Measurements from ENCODE around the gene DBP.
A peak's percentile ranks its signal among the peaks of the same experiment; 100 is the strongest.
"Not testable (repeated sequence)": the region's sequence is repeated elsewhere in the genome, so short reads cannot be mapped to it uniquely, and the experiment has no call there.

Gene DBP

DNA sequence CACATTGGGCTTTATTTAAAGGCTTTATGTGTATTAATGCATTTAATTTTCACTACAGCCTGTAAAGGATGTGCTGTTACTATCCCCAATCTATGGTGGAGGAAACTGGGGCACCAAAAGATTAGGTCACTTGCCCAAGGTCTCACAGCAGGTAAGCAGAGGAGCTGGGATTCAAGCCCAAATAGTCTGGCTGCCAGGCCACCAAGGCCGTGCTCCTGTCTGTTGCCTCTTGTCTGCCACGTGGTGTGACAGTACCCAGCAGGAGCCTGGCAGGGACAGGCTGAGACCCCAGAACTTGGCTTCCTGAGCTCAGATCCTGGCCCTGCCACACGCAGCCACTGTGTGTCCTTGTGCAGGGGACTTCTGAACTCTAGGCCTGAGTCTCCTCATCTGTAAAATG lies 31.2 kb upstream of the DBP start:
- no peak for DNase-seq (ENCODE audit: low read depth)

DNA sequence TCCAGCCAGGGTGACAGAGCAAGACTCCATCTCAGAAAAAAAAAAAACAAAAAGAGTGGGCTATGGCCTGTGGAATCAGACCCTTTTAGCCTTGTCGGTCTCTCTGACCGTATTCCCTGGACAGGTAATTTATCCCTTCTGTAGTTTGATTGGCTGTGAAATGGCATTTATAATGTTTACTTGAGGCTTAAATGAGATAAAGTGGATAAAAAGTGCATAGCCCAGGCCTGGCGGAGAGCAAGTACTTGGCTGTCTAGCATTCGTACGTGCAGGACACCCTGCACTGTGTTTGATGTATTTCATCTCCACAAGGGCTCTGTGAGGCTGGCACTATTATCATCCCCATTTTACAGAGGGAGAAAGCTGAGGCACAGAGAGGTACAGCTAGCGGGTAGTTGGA lies 28.6 kb upstream of the DBP start:
- no peak for DNase-seq (ENCODE audit: low read depth)

DNA sequence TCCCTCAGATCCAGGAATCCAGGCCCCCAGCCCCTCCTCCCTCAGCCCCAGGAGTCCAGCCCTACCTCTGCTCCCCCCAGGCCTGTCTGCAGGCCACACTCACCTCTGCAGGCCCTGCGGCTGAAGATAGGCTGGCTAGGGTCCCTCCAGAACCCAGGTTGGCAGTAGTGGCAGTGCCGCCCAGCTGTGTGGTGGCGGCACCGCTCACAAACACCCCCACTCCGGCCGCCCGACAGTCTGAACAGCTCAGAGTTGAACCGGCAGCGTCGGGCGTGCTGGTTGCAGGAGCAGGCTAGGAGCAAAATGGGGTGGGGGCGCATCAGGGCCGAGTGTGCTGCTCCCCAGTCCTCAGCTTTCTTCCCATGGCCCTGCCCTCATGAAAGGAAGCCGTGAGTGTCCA lies 27.3 kb upstream of the DBP start:
- no peak for DNase-seq (ENCODE audit: low read depth)

DNA sequence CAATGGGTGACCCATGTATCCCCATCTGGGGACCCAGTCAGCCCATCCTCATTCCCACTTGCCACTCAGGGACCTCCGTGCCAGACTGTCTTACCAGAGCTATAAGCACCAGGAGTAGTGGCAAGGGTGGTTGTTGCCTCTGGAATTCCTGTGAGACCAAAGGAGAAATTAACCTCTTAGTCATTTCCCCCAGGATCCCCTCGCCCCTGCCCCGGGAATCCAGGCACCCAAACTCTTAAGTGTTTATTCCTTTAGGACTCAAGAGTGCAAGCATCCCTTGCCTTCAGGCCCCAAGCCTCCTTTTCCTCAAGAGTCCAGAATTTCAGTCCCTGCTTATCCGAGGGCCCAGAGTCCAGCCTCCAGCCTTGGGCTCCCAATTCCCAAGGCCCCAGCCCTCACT lies 26.5 kb upstream of the DBP start:
- no peak for DNase-seq (ENCODE audit: low read depth)

DNA sequence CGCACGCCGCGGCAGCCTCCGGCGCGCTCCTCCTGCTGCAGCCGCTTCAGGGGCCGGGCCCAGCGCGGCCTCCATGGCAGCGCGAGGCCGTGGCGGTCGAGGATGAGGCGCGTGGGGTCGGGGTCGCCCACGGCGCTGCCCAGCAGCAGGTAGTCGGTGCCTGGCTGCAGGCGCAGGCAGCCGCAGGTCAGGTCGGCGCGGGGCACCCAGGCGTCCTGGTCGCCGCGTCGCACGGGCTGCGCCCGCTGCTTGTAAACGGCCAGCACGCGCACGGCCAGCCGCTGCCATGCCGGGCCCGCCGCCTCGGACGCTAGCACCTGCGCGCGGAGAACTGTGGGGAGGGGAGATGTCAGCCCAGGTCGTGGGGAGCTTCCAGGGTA lies 24.5 kb upstream of the DBP start:
- DNase-seq (ENCODE audit: low read depth), result no peak

DNA sequence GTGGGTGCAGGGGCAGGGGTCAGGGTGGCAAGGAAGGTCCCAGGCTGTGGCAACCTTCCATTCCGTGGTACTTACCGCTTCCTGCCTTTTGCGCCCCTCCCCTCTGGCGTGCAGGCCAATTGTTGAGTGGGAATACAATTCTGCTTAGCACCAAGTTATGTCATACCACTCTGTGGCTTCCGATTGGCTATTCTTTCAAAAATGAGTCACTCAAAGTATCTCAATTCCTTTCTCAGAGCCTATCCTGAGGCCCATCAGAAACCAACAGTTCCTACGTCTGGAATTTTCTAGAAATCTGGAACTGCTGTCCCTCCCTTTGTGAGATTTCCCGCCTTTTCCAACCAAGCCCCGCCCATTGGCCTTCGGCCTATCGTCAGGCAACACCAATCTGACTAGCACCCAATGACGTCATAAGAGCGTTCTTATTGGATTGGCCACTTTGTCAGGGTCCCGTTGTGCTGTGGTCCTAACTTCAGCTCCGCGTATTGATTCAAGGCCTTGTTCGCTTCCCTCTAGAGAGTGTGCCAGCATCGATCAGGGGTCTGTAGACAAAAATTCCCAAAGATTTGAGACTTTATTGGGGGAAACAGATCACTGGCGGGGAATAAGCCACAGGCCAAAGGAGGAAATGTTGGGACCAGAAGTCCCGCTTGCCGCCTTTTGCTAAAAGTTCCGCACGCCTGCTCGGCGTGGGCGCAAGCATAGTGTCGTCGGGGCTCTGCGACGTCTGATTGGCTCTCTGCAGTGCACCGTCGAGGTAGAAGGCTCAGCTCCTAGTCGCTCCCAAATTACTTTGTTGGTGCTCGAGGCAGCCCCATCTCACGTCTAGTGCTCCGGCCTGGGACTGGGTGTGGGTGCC lies 23.9 kb upstream of the DBP start:
- DNase-seq (ENCODE audit: low read depth), result peak; percentile 72

DNA sequence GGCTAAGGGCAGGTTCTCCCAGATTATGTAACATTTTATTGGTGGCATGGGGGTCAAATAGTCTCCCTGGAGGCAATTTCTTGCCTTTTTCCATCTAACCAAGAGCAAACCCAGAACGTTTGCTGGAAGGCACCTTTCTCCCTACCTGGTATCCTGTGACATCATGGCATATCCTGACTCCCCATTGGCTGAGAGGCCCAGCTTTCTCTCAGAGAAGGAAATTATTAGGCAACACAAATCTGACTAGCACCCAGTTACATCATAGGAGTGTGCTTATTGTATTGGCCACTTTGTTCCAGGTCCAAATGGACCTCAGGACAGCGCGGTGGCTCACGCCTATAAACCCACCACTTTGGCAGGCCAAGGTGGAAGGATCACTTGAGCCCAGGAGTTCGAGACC lies 22.6 kb upstream of the DBP start:
- DNase-seq (ENCODE audit: low read depth), result no peak

DNA sequence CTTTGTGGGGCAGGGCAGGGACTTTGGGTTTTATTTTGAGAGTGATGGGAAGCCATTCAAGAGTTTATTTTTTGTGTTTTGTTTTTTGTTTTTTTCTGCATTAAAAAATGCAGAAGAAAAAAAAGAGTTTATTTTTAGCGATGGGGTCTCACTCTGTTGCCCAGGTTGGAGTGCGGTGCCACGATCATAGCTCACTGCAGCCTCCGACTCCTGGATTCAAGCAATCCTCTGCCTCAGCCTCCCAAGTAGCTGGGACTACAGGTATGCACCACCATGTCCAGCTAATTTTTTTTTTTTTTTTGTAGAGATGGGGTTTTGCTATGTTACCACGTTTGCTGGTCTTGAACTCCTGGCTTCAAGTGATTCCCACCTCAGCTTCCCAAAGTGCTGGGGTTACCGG lies 21.3 kb upstream of the DBP start:
- no peak for DNase-seq (ENCODE audit: low read depth)

DNA sequence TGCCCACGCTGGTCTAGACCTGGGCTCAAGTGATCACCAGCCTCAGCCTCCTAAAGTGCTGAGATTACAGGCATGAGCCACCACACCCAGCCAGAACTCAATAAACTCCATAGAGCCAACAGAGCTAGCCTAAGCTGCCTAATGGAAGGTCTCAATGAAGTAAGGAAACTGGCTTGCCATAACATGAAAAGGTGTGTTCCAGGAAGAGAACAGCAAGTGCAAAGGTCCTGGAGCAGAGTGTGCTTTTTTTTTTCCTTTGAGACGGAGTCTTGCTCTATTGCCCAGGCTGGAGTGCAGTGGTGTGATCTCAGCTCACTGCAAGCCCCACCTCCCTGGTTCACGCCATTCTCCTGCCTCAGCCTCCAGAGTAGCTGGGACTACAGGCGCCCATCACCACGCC lies 20.6 kb upstream of the DBP start:
- DNase-seq (ENCODE audit: low read depth), result not testable (repeated sequence)

DNA sequence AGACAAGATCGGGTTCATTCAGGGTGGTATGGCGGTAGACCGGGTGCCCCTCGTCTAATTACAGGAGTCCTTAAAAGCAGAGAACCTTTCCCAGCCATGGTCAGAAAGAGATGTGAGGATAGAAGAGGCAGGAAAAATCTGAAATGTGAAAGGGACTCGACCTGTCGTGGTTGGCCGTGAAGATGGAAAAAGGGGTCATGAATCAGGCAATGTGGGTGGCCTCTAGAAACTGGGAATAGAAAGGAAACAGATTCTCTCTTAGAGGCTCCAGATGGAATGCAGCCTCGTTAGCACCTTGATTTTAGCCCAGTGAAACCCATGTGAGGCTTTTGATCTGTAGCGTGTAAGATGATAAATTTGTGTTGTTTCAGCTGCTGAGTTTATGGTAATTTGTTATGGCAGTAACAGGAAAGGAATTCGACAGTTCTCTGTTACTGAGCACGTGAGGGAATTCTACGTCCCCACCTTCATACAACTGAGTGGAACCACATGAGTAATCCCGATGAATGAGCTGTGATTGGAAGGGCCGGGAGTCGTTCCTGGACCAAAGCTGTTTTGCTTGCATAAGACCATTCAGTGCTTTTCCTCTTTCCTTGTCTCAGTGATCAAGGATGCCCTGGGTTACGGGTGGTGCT lies 19.8 kb upstream of the DBP start:
- DNase-seq (ENCODE audit: low read depth), result peak; percentile 83

DNA sequence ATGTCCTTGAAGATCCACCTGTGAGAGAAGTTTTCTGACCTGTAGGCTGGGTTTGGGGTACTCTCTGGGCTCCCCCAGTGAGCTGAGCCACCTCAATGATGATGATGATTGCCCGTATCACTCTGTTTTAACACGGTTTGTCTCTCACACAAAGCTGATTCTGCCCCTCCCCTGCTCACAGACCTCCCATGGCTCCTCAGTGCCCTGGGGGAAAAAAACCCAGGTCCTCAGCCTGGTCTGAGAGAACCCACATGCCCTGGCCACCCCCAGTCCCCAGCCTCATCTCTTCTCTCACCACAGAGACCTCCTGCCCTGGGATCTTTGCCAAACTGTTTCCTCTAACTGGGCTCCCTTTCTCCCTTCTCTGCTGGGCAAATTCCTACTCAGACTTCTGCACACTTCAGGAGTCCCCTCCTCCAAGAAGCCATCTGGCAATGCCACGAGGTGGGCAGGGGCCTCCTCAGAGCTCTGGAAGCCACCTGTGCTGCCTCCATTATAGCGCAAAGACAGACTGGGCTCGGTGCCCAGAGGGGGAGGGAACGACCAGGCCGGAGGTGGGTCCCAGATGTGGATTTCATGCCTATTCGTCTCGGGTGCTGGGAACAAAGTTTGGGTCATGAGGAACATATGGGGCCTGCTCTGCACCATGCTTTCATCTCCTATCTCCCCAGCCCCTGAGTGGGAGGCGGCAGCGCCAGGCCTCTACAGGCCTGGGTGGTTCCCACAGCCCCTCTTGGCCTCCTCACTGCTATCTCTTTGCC lies 17.3 kb upstream of the DBP start:
- no peak for DNase-seq (ENCODE audit: low read depth)

DNA sequence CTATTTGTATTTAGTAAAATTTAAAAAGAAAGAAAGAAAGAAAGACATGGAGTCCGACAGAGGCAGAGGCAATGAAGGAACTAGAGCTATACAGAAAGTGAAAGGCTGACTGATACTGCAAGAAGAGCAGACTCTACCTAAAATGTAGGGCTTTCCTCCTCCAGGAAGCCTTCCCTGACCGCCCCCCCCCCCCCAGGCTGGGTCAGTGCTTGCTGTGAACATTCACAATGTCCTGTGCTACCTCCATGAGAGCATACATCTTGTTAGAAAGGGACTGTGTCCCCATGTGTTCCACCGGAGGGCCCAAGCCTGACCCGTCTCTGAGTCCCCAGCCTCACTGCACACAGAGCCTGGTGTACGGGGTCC lies 14.5 kb upstream of the DBP start:
- no peak for DNase-seq (ENCODE audit: low read depth)

DNA sequence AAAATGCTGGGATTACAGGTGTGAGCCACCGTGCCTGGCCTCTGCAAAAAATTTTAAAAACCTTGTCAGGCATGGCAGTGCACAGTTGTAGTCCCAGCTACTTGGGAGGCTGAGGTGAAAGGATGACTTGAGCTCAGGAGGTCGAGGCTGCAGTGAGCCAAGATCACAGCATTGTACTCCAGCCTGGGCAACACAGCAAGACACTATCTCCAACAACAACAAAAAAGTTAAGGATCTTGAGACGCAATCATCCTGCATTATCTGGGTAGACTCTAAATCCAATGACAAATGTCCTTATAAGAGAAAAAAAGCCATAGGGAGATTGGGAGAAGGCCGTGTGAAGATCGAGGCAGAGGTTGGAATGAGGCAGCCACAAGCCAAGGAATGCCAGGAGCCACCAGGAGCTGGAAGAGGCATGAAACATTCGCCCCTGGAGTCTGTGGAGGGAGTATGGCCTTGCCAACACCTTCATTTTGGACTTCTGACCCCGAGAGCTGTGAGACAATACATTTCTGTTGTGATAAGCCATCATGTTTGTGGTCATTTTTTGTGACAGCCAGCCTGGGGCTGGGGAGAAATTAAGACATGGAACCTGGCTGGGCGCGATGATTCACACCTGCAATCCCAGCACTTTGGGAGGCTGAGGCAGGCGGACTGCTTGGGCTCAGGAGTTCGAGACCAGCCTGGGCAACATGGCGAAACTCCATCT lies 13.9 kb upstream of the DBP start:
- no peak for DNase-seq (ENCODE audit: low read depth)

DNA sequence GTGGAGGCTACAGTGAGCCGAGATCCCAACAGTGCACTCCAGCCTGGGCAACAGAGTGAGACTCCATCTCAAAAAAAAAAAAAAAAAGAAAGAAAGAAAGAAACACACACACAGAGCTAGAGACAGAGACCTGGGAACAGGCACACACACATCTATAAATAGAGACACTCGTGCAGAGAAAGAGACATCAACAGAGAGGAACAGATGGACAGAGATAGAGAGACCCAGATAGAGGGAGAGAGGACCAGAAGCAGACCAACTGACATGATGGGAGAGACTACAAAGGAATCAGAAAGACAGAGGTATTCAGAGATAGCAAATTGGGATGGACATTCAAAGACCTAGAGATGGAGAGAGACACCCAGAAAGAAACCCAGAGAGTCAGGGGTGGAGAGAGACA lies 11.0 kb upstream of the DBP start:
- DNase-seq (ENCODE audit: low read depth), result no peak

DNA sequence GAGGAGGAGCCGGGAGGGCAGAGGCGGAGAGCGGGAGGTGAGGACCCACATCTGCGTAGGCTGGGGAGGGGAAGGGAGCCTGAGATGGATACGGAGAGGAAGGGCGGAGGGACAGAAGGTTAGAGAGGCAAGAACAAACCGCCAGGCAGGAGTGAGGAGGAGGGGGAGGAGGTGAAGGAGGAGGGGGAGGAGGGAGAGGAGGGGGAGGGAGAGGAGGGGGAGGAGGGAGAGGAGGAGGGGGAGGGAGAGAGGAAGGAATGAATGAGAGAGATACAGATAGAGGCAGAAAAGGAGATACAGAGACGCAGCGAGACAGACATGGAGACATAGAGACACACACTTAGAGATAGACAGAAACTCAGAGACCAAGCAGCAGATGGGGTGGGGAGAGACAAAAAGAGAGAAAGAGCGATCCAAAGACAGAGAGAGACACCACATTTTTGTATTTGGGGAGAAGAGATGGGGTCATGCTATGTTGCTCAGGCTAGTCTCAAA lies 9.6 kb upstream of the DBP start:
- DNase-seq (ENCODE audit: low read depth), result no peak

DNA sequence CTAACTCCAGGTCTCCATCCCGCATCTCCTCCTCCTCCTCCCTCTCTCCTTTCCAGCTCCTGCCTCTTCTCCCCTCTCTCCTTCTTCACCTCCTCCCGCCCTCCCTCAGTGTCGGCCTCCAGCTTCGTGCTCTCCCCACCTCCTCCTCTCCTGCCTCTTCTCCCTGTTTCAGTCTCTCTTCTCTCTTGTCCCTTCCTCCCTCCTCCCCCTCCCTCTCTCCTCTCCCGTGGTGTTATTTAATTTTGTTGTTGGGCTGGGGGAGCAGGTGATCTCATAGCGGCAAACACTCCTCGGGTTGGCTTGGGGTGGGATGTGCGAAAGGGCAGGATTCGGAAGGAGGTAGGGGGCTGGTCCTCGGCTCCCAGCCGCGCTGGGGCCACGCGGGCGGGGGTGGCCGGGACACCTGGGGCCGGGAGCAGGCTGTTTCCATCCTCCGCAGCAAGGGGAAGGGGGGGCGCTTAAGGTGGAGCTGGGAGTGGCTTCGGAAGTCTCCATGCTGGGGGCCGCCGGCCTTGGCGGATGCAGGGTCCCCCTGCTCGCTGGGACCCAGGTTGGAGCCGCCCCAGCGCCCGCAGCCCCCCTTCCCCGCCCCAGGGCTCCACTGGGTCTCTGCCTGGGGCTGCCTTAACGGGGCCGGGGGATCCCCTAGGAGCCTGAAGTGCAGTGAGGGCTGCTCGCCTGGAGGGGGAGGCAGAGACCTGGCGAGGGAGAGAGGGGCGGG lies 9.0 kb upstream of the DBP start, which contains the start of gene CA11:
Gene CA11 (minus strand): TSS at position 187 of the 721 bp plus-strand sequence. CDS start 555 bp downstream, outside the sequence.
- DNase-seq (ENCODE audit: low read depth), result peak; percentile 66

DNA sequence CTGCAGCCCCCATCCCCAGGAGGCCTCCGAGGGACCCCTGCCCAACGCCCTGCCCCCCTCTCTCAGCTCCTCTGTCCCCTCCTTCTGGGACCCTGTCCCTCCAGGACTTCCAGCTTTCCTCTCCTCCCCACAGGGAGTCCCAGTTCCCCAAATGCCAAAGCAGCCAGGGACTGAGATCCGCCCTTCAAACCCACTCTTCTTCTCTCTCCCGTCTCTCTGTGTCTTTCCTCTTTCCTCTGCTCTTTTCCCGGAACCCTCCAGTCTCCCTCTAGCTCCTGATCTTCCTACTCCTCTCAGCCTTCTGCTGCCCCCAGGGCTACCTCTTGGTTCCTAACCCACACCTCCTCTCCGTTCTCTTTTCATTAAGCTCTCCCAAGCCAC lies 8.4 kb upstream of the DBP start:
- no peak for DNase-seq (ENCODE audit: low read depth)

DNA sequence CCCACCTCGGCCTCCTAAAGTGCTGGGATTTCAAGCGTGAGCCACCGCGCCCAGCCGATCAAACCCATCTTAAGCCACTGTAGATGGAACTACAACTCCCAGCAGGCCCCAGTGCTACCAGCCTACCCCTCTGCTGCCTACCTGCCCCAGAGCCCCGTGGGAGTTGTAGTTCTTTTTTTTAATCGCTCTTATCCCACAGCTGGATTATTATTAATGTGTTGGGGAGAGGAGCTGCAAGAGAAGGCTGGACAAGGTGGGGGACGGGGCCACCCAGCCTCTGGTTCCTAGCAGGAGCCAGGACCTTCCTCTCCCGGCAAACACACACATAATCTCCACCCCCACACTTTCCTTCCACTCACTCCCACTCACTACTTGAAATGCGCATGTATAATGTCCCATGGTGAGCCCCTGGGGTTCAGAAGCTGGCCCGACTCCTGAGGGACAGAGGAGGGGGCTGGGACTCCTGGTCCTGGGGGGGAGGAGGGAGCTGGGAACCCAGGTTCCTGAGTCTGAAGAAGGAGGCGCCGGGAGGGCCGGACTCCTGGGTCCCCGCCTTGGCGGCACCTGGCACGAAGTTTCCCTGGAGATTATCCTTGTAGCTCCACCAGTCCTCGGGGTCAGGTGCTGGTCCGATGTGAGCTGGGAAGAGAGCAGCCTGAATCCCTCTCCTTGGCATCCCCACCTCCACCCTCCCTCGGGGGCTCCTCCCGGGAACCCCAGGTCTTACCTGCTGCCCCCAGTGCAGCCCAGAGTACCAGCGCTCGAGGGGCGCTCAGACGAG lies 7.8 kb upstream of the DBP start:
- peak; percentile 54 for DNase-seq (ENCODE audit: low read depth)

DNA sequence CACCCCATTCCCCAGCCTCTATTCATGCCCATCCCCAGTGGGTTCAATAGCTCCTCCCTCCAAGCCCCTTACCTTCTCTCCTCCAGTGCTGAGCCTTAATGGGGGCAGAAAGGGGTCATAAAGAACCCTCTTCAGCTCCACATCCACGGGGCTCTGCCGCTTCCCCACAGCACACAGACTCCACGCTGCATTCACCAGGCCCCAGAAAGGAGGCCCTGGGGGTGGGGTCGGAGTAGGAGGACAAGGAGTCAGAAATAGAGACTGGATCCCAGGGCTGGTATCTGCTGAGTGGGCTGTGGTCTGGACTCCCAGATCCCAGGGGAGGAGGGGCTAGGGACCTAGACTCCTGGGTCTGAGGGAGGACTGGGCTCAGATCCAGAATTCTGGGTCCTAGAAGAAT lies 7.2 kb upstream of the DBP start:
- no peak for DNase-seq (ENCODE audit: low read depth)

DNA sequence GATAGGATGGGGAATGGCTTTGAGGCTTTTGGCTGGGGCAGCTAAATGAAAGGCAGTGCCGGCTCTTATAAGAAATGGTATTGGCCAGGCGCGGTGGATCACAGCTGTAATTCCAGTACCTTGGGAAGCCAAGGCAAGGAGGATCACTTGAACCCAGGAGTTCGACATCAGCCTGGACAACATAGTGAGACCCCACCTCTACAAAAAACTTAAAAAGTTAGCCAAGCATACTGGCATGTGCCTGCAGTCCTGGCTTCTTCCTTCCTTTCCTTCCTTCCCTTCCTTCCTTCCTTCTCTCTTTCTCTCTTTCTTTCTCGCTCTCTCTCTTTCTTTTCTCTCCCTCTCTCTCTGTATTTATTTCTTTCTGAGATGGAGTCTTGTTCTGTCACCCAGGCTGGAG lies 5.7 kb upstream of the DBP start:
- no peak for DNase-seq (ENCODE audit: low read depth)

DNA sequence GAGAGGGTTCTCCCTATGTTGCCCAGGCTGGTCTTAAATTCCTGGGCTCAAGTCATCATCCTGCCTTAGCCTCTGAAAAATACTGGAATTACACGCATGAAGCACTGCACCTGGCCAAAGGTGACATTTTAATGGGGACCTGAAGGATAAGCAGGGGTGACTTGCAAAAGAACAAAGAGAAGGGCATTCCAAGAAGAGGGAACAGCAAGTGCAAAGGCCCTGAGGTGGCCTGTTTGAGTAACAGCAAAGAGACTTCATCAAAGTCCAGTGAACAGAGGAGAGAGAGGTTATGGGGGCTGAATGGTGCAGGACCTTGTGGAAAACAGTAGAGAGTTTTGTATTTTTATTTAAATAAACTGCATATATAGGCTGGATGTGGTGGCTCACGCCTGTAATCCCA lies 4.7 kb upstream of the DBP start:
- no peak for DNase-seq (ENCODE audit: low read depth)
